NCI-H1048 (cell line): ENCODE results near the gene GMDS.

Experiments
- DNase-seq: peaks from one replicate; lab custom pipeline; 2025; lab: John Stamatoyannopoulos, UW

Gene GMDS

DNA sequence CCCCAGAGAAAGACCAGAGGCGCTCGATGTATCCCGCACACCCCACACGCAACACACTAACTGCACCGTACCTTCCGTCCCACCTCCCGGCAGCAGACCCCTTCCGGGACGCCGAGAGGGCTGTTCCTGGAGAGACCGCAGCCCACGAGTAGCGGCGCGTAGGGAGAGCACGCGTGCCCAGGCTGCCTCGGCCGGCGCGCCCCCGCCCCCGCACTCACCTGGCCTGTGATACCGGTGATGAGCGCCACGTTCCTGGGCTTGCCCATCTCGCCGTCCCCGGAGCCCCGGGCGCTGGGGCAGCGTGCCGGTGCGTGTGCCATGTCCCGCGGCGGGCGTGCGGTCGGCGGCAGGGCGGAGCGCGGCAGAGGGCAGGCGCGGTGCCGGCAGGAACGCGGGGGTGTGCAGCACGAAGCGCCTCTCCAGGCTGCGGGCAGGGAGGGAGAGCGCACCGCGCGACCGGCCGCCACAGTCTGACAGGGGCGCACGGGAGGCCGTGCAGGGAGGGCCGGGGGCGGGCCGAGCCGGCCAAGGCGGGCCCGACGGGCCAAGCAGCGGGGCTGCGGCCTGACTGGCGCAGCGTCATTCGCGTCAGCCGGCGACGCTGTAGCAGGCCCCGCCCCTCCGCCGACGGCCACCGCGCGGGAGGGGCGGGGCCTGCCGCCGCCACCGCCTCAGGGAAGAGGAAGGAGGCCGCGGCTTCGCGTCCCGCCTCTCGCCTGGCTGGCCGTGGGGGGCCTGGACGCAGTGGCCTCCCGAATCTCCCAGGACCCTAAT is at the start of gene GMDS:
GMDS (minus strand) TSS at position 503 of the 774 bp plus-strand sequence.
- peak; percentile 79 for DNase-seq

DNA sequence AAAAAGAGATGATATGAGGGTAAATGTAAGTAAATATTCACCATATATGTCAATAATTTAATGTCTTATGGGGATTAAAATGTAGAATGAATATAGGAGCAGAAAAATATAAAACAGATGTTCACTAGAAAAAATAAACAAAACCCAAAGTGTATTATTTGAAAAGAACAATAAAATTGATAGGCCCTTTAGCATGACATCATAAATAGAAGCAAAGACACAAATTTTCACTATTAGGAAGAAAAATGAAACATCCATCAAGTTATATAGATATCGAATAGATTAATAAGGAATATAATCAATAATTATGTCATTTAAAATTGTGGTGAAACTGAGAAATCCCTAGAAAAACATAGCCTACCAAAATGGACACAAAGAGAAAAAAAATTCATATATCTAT is 40.1 kb upstream of the GMDS start:
- no peak for DNase-seq

GRCh38 chr6:2275892-2276242 is 30.5 kb upstream of the GMDS start:
- DNase-seq = no peak

DNA sequence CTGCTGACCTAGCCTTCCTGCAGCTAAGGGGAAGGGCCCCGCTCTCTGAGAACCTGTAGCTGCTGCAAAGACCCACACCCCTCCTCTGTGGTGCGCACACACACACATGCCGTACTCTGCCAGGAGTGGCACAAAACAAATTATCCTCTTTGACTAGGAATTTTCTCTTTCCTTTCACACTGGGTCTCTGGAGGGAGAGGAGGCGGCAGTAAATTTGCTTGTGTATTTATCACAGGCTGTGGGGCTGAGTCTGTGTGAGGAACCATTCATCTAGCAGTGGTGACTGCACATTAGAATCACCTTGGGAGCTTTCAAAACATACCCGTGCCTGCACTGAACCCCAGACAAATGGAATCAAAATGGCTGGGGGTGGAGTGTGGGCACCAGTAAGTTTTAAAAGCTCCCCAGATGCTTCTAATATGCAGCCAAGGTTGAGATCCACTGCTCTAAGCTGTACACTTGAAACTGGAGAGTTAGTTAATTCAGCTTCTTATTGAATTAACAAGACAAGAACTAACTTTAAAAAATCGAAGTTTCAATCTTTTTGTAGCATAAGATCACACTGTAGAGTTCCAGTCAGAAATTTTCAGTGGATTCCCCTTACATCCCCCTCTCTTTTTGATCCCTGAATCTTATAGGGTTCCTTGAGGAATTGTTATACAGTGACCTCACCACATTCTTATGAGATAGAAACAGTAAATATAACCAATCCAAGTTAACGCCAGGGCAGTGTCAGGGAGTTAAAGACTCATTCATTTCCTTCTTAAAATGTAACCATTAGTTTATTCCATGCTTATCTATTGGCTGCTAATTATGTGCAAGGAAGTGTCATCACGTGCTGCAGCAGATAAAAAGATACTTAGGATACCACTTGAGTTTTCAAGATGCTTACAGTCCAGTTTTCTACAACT is 29.8 kb upstream of the GMDS start:
- no peak for DNase-seq

DNA sequence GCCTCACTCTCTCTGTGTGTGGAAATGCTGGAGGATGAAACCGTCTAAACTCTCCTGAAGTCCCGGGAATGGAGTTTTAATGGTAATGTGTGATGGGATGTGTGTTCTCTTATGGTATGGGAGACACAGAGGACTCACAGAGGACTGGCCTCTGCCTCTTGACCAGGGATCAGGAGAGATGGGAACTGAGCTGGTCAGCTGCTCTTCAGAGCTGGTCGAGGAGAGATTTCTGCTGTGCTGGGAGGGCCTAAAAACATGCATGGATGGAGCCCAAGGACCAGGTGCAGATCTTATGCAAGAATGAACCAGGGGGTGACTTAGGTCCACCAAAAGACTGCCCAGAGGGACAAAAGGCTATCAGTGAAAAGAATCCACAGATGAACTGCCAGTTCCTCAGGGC is 27.3 kb upstream of the GMDS start:
- DNase-seq = no peak

DNA sequence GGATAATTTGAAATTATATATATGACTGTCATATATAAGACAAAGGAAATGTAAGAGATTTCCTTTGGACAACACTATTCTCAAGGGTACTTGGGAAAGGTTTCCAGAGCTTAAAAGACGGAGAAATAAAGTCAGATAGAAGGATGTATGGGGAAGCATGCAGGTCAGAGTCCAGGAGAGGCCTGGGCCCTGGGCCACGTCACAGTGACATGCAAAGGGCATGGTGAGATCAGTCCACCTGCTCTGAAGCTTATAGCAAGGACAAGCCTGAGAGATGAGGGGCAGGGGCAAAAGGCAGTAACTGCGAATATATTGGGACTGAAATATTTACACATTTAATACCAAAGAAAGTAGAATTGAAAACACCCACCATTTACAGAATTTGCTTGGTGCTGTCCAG is 24.6 kb upstream of the GMDS start:
- no peak for DNase-seq

GRCh38 chr6:2266841-2267240 is 21.4 kb upstream of the GMDS start:
- DNase-seq = no peak

- DNase-seq = no peak
Observed at GRCh38 chr6:2266031-2266795, 20.8 kb upstream of the GMDS start.

DNA sequence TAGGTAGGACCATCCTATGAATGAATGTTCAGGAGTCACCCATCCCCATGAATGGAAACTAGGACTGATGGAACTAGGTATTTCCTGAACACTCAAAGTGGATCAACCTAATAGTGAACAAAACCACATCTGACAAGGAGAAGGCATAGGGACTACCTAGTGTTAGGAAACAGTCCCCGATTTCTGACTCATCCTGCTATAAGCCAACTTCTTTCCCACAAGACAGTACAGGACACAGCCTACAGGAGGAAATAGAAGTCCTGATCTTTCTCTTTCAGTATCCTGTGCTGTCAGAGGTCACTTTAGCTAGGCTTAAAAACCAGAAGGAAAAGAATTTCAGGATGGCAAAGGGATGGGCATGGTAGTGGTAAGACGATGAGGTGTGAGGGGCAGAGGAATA is 19.5 kb upstream of the GMDS start:
- no peak for DNase-seq

GRCh38 chr6:2263896-2264295 is 18.5 kb upstream of the GMDS start:
- DNase-seq = no peak

DNA sequence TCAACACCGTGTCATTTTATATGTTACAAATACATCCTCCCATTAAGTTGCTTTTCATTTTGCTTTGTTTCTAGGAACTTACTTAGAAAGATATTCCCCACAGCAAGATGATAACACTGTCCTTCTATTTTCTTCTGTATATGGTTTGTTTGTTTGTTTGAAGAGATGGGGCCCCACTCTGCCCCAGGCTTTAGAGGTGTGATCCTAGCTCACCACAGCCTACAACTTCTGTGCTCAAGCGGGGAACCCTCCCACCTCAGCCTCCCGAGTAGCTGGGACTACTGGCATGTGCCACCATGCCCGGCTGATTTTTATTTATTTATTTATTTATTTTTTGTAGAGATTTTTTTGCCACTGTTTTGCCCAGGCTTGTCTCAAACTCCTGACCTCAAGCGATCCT is 14.2 kb upstream of the GMDS start:
- DNase-seq = no peak

DNA sequence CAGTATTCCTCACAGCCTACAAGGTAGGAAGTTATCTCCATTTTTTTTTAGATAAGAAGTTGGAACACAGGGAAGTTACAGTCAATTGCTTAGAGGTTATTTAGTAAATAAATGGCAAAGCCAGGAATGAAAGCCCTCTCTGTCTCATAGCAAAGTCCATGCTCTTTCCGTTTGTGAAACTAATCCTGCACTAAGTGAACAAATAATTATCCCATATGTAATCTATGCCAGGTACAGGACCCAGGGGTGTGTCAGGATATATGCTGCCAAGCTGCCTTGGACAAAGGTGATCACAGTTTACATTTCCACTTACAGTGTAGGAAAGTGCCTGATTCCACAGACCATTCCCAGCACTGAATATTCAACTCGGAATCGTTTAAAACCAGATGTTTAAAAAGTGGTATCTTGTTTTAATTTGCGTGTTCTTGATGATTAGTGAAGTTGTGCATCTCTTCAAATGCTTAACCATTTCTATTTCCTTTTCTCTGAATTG is 13.6 kb upstream of the GMDS start:
- no peak for DNase-seq

- DNase-seq = no peak
Observed at GRCh38 chr6:2258112-2258511, 12.7 kb upstream of the GMDS start.

DNA sequence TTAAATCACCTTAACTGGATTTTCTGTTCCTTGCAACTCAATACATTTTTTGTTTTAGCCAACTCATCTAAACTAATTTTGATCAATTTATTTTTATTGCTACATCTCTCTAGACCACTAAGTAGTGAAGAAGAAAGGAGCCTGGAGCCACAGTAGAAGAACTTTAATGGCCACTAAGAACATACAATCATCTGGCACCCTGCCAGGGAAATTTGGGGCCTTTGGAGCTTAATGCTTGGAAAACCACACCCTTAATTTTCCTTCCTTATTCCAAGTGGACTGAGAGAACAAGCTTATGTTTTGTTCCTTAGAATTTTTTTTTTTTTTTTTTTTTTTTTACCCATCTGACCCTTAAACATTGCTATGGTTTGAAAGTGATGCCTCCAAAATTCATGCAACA is 12.0 kb upstream of the GMDS start:
- no peak for DNase-seq

- no peak for DNase-seq
Observed at GRCh38 chr6:2254747-2255146, 9.3 kb upstream of the GMDS start.

DNA sequence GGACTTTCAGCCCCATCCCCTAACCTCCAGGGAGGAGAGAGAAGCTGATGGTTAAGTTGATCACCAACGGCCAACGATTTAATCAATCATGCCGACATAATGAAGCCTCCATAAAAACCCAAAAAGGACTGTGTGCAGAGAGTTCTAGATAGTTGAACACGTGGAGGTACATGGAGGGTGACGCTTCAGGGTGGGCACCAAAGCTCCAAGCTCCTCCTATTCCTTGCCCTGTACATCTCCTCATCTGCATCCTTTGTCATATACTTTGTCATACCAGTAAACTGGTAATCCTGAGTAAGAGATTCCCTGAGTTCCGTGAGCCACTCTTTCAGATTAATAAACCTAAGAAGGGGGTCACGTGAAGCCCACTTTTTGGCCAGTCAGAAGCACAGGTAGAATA is 3.7 kb upstream of the GMDS start:
- DNase-seq = no peak

DNA sequence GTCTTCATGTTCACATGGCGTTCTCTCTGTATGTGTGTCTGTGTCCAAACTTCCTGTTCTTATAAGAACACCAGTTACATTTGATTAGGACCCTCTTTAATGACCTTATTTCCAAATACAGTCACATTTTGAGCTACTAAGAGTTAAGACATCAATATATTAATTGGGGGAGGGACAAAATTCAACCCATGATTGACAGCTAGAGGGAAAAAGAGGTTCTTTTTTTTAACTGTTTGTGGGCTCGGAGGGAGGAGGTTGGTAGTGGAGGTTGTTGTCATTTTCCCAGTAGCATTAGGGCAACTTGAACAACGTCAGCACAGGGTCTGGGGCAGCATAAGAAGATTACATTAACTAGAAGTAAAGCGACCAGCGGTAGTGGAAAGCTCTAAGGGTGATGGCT is 2.3 kb upstream of the GMDS start:
- no peak for DNase-seq

DNA sequence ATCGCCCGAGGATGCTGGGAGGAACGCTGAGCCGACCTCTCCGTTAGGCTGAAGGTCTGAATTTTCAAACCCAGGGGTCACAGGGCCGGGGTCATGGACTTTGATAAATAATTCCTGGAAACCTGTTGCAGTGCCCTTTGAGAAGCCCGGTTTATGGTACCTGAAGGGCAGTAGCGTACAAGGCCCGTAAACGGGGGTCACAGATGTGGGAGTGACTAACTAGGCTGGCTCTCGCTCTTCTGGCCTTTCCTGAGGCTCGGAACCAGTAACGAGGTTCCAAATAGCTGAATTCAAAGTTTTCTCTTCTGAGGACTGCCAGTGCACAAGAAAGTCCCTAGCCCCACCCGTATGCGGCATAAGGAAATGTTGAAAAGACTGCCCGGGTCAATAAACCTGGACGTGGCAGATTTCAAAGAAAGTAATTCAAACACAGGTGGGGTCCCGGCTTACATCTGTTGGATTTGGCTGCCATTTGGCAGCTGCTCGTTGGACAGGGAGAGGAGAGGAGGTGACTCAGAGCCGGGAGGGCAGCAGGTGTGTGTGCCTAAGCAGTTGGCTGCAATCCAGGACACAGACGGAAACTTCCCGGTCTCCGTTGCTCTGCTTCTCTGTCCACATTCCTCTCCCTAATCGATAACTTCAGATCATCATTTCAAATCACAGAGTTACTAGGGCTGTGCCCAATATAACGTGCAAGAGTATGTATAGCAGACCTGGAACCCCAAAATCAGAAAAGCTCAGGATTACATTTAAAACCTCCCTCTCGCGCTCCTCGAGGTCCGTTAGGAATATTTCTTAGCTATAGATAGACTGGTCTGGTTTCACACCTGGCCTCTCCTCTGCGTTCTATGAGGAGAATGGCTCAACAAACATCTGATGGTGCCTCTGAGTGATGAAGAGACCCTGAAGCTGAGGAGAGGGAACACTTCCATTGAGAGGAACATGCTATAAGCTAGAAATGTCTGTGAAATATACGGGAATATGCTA is 765 bp upstream of the GMDS start:
- DNase-seq = no peak

GRCh38 chr6:2244261-2245102 is 923 bp downstream of the GMDS start:
- DNase-seq = no peak

DNA sequence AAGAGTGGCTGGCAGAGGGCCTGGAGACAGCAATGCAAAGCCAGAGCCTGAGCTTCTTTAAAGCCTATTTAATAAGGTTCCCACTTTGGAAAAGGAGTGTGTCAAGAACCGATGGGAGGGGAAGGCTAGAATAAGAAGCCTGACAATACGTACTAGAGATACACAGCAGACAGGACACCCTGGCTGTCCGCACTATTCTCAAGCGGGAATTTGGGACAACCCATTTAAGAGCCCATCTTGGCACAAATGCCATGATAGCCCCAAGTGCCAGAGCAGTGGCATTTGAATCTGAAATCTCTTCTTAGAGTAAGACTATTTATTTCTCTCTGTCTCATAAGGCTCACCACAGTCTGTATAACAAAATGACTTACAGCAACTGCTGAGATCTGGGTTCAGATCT is 3.1 kb downstream of the GMDS start:
- DNase-seq = no peak
